Fibroblast of skin of abdomen (primary cell): Measurements from ENCODE around the gene SNX4.

Source experiments
- DNase-seq: peaks from one replicate; pipeline ENCODE4 v3.0.0-alpha.2; 2013

Gene SNX4

GRCh38 chr3:125402639-125403038 lies 117.4 kb downstream of the SNX4 start:
- no peak for DNase-seq

GRCh38 chr3:125401402-125401801 lies 118.6 kb downstream of the SNX4 start:
- peak; percentile 84 for DNase-seq

DNA sequence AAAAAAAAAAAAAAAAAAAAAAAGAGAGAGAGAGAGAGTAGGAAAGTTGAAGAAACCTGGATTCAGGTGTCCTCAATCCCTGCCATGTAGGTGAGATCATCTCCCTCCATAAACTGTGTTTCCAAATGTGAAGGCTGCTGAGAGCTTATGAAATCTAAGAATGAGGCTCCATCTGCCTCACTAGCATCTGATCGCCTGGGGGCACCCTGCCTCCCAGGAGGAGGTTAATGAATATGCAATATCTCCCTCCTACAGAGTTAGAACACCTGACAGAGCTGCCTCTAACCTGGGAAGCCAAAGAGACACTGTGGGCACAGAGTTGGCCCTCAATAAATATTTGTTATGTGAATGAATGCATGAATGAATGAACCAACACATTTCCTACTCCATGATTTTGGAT lies 121.0 kb downstream of the SNX4 start:
- DNase-seq = no peak
